GM18498 (cell line): ENCODE measurements around the gene SDHA.
"Not testable (repeated sequence)": the region's sequence is repeated elsewhere in the genome, so short reads cannot be mapped to it uniquely, and the experiment has no call there.

Experiments
- ATAC-seq: cut with Tn5 transposase; IDR thresholded peaks from one replicate; pipeline ENCODE4 v1.9.1; 2021; ENCODE audit warnings: mild to moderate bottlenecking, moderate library complexity; ENCODE audit not compliant: unreplicated experiment

SDHA gene

GRCh38 chr5:251975-252374 is 33.9 kb downstream of the SDHA start:
- not testable (repeated sequence) for ATAC-seq

GRCh38 chr5:252546-252945 is 34.4 kb downstream of the SDHA start:
- no peak for ATAC-seq

DNA sequence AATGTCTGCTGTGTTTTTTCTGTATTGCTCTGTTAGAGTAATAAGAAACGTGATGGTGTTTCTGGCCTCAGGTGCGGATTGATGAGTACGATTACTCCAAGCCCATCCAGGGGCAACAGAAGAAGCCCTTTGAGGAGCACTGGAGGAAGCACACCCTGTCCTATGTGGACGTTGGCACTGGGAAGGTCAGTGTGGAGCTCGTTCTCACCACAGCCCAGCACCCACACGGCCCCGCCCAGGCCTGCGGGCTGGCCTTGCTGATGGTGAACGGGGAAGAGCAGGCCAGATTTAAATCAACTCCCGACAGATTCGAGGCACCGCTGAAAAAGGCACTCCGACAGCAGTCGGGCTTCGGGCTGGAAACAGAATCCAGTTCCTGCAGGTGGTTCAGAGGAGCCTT is 36.2 kb downstream of the SDHA start:
- not testable (repeated sequence) for ATAC-seq

DNA sequence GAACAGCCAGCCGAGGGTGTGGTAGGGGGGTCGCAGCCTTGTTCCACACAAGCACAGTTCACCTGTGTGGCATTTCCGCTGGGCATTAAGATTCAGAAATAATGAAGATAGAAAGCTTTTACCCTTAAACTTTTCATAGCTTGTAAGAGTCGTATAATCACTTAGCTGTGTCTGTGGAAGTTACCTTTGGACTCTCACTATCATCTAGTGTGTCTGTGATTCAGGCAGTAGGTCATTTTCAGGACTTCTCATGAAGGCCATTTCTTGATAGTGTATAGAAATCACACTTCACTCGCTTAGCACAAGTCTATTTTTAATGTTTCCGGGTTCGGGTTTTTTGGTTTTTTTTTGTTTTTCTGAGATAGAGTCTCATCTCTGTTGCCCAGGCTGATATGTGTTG is 37.0 kb downstream of the SDHA start:
- not testable (repeated sequence) for ATAC-seq

DNA sequence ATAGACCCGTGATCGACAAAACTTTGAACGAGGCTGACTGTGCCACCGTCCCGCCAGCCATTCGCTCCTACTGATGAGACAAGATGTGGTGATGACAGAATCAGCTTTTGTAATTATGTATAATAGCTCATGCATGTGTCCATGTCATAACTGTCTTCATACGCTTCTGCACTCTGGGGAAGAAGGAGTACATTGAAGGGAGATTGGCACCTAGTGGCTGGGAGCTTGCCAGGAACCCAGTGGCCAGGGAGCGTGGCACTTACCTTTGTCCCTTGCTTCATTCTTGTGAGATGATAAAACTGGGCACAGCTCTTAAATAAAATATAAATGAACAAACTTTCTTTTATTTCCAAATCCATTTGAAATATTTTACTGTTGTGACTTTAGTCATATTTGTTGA is 38.2 kb downstream of the SDHA start:
- ATAC-seq: not testable (repeated sequence)

- ATAC-seq: no peak
Measured at GRCh38 chr5:257148-257547, 39.0 kb downstream of the SDHA start.

DNA sequence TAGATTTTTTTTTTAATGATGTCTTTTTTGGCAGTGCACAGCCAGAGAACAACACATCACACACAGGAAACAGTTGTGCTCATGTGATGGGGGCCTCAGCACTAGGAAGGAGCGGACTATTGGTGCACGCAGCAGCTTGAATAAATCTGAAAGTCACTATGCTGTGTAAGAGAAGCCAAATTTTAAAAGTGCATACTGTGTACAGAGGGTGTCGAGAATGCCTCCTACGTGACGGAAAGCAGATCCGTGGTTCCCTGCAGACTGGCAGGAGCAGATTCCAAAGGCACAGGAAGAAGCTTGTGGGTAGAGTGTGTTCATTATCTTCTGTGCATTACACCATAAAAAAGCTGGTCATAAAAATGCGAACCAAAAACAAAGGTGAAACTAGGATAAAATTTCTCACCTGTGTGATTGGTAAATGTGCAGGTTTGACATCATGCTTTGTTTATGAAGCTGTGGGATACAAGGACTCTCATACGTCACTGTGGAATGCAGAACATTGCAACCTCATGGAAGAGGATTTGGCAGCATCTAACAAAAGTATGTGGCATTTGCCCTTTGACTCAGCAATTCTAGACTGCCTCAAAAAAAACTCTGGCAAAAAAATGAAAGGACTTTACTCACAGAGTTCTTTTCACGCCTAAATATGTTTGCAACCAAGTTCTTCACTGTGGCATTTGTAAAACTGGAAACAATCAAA is 45.3 kb downstream of the SDHA start:
- not testable (repeated sequence) for ATAC-seq

DNA sequence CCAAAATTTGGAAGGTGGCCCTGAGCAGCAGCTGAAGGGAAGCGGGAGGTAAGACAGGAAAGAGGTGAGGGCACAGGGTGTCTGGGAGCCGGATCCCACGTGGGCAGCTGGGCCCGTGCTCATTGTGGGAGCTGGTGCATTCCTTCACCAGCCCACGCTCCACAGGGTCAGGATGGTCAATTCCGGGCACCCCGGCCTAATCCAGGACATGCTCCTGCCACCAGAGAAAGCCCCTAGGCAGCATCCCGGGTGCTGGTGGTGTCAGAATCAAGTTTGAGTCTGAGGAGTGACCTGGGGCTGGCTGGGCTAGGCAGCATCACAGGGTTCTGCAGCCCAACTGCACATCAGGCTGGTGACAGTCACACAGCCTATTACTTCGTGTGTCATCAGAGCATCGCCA is 46.2 kb downstream of the SDHA start:
- ATAC-seq: no peak

DNA sequence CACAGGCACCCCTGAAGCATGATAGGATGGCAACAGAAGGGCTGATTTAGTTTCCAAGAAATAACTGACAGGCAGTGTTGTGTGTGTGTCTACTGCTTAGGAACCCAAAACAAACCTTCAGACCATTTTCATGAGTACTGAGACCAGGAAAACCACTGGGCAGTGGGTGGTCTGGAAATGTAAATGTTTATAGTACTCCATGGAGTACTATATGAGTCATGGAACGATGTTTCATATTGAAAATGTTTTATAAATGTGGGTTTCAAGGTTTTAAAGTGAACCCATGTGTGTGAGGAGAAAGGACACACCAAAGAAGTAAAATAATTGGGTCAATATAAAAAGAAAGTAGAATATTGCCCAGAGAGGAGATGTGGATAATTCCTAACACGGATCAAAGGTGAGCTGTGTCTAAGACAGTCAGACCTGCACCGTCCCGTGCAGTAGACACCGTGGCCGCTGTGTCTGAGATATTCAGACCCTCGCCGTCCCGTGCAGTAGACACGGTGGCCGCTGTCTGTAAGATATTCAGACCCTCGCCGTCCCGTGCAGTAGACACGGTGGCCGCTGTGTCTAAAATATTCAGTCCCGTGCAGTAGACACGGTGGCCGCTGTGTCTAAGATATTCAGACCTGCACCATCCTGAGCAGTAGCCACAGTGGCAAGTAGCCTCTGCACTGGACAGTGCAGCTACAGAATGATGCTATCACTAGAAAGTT is 48.3 kb downstream of the SDHA start:
- ATAC-seq: not testable (repeated sequence)

DNA sequence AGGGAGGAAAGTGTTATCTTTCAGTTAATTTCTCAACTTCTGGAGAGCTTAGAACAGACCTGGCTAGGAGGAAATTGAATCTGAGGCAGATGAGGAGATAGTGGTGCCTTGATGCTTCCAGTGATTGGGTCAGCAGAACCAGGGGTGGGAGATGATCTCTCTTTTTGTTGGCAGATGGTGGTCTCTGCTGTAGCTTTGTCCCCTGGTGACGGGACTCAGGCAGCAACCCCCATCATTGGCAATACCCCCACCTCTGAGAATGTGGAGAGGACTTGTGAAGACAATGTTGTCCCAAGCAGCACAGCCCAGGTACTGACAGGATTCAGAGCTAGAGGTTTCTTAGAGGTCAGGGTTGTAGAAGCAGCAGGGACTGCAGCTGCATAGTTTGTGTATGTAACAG is 49.6 kb downstream of the SDHA start:
- ATAC-seq: no peak

- no peak for ATAC-seq
Measured at GRCh38 chr5:270340-270739, 52.2 kb downstream of the SDHA start.

- peak; percentile 0 for ATAC-seq
Measured at GRCh38 chr5:271828-272167, 53.7 kb downstream of the SDHA start.

- not testable (repeated sequence) for ATAC-seq
Measured at GRCh38 chr5:273091-273490, 55.0 kb downstream of the SDHA start.

DNA sequence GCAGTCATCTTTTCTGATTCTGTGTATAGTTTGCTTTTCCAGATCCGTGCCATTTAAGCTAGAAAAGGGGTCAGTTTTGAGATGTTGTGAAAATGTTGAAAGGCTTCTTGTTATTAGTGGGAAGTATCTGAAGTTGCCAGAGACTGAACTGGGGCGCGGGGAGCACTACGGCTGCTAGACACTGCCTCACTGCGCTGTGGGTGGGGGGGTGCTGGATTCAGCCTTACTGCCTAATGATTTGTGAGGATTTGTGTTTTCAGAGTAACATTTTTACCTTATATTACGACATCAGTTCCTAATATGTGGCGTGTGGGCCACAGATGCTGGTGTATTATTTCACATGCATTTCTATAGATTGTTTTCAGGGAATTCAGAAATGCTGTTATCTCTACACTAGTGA is 55.4 kb downstream of the SDHA start:
- ATAC-seq: not testable (repeated sequence)

GRCh38 chr5:274346-274745 is 56.2 kb downstream of the SDHA start:
- ATAC-seq: not testable (repeated sequence)

- no peak for ATAC-seq
Measured at GRCh38 chr5:278646-279045, 60.5 kb downstream of the SDHA start.

DNA sequence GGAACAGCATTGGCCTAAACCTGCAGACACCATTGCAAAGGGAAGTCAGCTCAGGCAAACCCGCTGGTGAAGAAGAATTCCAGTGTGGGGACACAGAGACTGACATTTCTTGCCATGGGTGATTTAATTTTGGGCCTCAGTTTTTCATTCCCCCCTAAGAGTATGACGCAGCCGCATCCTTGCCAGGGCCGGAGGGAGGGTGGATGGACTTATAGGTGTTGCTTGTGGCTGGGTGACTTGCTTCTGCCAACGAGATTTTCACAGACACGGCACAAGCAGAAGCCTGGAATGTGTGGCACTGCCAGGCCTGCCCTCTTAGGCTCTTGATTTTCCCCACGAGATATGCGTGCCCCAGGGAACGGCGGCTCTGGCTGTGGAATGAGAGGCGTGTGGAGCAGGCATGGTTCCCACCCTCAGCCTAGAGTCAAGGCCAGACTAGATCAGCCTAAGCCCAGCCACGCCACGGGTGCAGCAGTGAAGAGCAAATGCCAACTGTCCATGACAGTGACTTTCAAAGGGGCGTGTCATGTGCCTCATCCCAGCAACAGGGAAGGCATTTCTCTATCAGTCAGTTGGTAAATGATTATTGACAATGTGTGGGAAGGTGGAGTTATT is 61.0 kb downstream of the SDHA start:
- ATAC-seq: not testable (repeated sequence)

DNA sequence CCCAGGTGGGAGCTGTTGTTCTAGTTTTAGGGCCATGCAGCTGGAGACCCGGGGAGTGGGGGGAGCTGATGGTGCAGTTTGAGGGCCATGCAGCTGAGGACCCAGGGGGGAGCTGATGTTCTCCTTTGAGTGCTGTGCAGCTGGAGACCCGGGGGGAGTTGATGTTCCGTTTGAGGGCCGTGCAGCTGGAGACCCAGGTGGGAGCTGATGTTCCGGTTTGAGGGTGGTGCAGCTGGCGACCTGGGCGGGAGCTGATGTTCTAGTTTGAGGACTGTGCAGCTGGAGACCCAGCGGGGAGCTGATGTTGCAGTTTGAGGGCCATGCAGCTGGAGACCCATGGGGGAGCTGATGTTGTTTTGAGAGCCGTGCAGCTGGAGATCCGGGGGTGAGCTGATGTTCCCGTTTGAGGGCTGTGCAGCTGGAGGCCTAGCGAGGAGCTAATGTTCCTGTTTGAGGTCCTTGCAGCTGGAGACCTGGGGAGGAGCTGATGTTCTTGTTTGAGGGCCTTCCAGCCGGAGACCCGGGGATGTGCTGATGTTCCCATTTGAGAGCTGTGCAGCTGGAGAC is 68.0 kb downstream of the SDHA start:
- no peak for ATAC-seq

DNA sequence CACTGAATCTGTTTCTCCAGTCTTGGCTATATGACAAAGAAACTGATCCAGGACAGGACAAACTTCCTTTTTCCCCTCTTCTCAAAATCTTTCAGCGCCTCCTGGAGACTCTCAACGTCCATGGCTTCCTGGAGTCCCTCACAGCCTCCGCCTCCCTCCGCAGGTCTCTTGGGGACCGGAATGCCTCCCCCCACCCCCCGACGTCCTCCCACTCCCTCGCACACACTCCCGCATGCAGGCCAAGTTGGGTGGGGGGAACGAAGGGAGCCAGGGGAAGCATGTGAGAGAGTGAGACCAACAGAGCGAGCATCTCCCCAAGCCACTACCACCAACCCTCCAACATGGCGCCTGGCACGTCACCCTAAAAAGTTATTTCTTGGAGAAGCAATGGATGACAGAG is 72.1 kb downstream of the SDHA start:
- not testable (repeated sequence) for ATAC-seq

GRCh38 chr5:291345-291744 is 73.2 kb downstream of the SDHA start:
- ATAC-seq: not testable (repeated sequence)

DNA sequence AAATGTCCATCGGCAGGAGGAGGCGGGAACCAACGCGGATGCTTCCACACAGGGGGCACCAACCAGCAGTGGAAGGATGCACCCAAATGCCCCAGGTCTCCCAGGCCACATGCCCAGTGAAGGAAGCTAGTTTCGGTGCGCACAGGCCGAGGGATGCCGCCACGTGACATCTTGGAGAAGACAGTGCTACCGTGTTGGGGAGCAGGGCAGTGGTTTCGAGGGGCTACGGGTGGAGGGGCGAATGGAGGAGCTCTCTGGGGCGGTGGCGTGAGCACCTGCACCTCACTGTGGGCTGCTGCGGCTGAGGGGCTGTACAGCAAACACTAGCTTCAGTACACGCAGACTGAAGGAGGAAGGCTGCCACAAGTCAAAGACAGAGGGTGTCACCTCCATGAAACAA is 76.7 kb downstream of the SDHA start:
- not testable (repeated sequence) for ATAC-seq

DNA sequence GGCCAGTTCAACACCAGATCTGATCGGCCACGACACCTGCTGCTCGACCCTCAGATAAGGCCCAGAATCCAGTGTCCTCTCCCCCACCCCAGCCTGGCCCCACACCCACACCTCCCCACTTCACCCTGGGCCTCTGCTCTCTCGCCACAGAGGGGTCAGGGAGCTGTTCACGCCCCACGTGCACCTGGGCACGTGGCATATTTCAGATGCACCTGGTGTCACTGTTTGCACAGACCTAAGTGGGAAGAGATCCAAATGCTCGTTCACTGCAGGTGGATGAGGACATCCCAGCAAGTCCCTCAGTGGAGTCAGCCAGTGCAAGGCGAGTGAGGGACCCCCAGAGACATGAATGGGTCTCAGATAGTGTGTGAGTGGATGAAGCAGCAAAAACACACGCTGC is 78.1 kb downstream of the SDHA start:
- not testable (repeated sequence) for ATAC-seq
